K562 treated with DMSO at 1 percent for 48 hours (cell line): ENCODE results near the gene ADRA2B. TPM values are rescaled to one million over a fixed set of nuclear protein-coding genes. Genes with fewer than 3 reads are reported as not detected.

ENCODE experiments used
- total RNA-seq: library from RNA; unstranded; fragments of 300-600 nt; gene quantifications from 2 replicates; pipeline ENCODE4 v1.2.3, GENCODE V29; 2022; ENCODE audit warnings: low replicate concordance; ENCODE audit errors: extremely low read depth

The ADRA2B gene
- not detected in 2 replicates for total RNA-seq

DNA sequence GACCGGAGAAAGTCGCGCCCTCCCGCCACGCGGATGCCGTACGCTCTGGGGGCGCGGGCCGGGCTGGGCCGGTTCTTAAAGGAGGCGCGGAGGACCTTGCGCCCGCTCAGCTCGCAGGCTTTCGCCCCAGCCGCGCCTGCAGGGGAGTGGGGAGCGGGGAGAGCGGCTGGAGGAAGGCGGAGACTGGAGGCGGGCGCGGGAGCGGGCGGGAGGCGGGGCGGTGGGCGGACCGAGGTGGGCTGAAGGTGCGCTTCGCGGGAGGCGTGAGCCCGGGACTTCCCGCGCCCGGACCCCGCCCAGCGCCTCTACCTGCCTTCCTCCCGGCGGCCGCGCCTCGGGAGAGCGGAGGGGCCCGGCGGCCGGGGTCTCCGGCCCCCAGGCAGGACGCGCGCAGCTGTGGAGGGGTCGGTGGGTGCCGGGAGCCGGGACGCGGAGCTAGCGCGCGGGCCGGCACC lies at the start of gene ADRA2B:
Gene ADRA2B (minus strand): TSS at position 148 of the 455 bp plus-strand sequence. CDS start 422 bp downstream, outside the sequence.

GRCh38 chr2:96145036-96145847 lies 28.9 kb upstream of the ADRA2B start, which contains the start of gene DUSP2:
DUSP2 (minus strand) TSS chr2:96145440; CDS start chr2:96145354, 86 bp downstream.

GRCh38 chr2:96138179-96139145 lies 22.1 kb upstream of the ADRA2B start, which contains the start of gene ASTL:
ASTL (minus strand) TSS chr2:96138502; CDS start chr2:96138436, 66 bp downstream.

Other genes starting within 250 kb of the ADRA2B start
- not detected in 2 replicates for gene ANKRD36C, start 124.7 kb downstream of the ADRA2B start, total RNA-seq
- not detected in 2 replicates for gene GPAT2, start 81.7 kb downstream of the ADRA2B start, total RNA-seq
- not detected in 2 replicates for gene ASTL, start 21.9 kb upstream of the ADRA2B start, total RNA-seq
- not detected in 2 replicates for gene DUSP2, start 28.9 kb upstream of the ADRA2B start, total RNA-seq
- not detected in 2 replicates for gene STARD7, start 92.3 kb upstream of the ADRA2B start, total RNA-seq
- gene TMEM127, start 149.4 kb upstream of the ADRA2B start, total RNA-seq = not detected in 2 replicates
- gene CIAO1, start 149.7 kb upstream of the ADRA2B start, total RNA-seq = not detected in 2 replicates
- 96.9 TPM in 1 of 2 replicates, not detected in the other for gene SNRNP200, start 189.0 kb upstream of the ADRA2B start, total RNA-seq
- gene ITPRIPL1, start 208.7 kb upstream of the ADRA2B start, total RNA-seq = not detected in 2 replicates
- gene NCAPH, start 219.2 kb upstream of the ADRA2B start, total RNA-seq = not detected in 2 replicates